ENCODE measurements around the gene DCPS.

The DCPS gene

GRCh38 chr11:126339073-126339862, 35.4 kb downstream of the DCPS start:
- H4K20me1 ChIP-seq (ENCODE audit: insufficient read depth, low read length), result no peaks in the 10 kb centered on the region
- peaks cover 56% of the 10 kb centered on the region; the same call in 1 of the 2 replicates for H3K36me3 ChIP-seq (ENCODE audit: insufficient read depth, low read length)
- no peak for TF ChIP-seq CTCF (IDR thresholded peaks at IDR 0.05; ENCODE audit: low read length)
- no peak for TF ChIP-seq EZH2 (IDR thresholded peaks at IDR 0.05; ENCODE audit: borderline replicate concordance, low read length)
- no peak overlapping the region for H3K4me3 ChIP-seq (ENCODE audit: low read depth, low read length, poor library complexity, severe bottlenecking)
- no peaks in the 10 kb centered on the region for H3K27me3 ChIP-seq (ENCODE audit: insufficient read depth, low read length)
- no peaks in the 10 kb centered on the region for H3K4me1 ChIP-seq (ENCODE audit: insufficient read depth, low read length, severe bottlenecking)
- no peak overlapping the region for H3K4me2 ChIP-seq (ENCODE audit: low read length)
- no peak overlapping the region for H3K27ac ChIP-seq (ENCODE audit: low read depth, low read length, poor library complexity, severe bottlenecking)
- no peaks in the 10 kb centered on the region for H3K79me2 ChIP-seq (ENCODE audit: insufficient read depth, low read length)
- H3K9me3 ChIP-seq (ENCODE audit: low read length), result no peaks in the 10 kb centered on the region
- no peaks in the 10 kb centered on the region for H3K9me2 ChIP-seq (ENCODE audit: low read depth, low read length)
- no peak overlapping the region for H2AFZ ChIP-seq (ENCODE audit: low read length)
- no peaks in the 10 kb centered on the region for H3F3A ChIP-seq (ENCODE audit: insufficient read depth, low read length)
- no peak overlapping the region for H3K9ac ChIP-seq (ENCODE audit: low read length)

GRCh38 chr11:126339863-126340434, 36.1 kb downstream of the DCPS start:
- Histone ChIP-seq H3F3A (ENCODE audit: insufficient read depth, low read length) (no peaks in the 10 kb centered on the region), H3K27me3 (ENCODE audit: insufficient read depth, low read length) (no peaks in the 10 kb centered on the region), H3K4me3 (ENCODE audit: low read depth, low read length, poor library complexity, severe bottlenecking) (no peak overlapping the region), H3K4me2 (ENCODE audit: low read length) (no peak overlapping the region), H3K9ac (ENCODE audit: low read length) (no peak overlapping the region), H3K9me2 (ENCODE audit: low read depth, low read length) (no peaks in the 10 kb centered on the region), H2AFZ (ENCODE audit: low read length) (no peak overlapping the region), H4K20me1 (ENCODE audit: insufficient read depth, low read length) (no peaks in the 10 kb centered on the region), H3K79me2 (ENCODE audit: insufficient read depth, low read length) (no peaks in the 10 kb centered on the region), H3K4me1 (ENCODE audit: insufficient read depth, low read length, severe bottlenecking) (no peaks in the 10 kb centered on the region), H3K36me3 (ENCODE audit: insufficient read depth, low read length) (peaks cover 55% of the 10 kb centered on the region; the same call in 1 of the 2 replicates), H3K27ac (ENCODE audit: low read depth, low read length, poor library complexity, severe bottlenecking) (no peak overlapping the region), H3K9me3 (ENCODE audit: low read length) (no peaks in the 10 kb centered on the region)
- TF ChIP-seq EZH2 (IDR thresholded peaks at IDR 0.05; ENCODE audit: borderline replicate concordance, low read length), result no peak
- no peak for TF ChIP-seq CTCF (IDR thresholded peaks at IDR 0.05; ENCODE audit: low read length)

DNA sequence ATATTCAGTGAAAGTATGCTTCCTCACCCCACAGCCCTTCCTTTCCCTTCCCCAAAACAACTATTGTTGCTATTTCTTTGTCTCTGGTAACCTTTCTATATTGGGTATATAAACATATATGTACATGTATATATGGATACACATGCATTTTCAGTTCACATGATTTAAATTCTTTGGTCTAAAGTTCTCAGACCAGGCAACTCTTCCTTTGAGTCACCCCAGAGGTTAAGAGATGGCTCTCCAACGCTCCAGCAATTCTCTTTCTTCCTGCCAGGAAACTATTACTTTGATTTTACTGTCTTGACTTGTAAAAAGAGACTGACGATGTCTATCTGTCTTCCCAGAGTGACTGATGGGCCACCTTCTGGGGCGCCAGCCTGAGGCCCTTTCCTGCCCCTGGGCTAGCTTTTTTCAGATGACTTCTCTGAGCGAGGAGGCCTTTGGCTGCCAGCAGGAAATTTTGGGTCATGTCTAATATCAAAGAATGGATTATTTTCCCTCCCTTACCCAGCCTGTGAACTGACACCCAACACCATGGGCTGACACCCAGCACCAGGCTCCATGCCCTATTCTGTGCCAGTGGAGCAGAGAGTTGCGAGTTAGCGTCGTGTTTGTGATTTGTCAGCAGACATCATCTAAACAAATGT, 37.2 kb downstream of the DCPS start:
- Histone ChIP-seq H3K9ac (ENCODE audit: low read length) (no peak overlapping the region), H3F3A (ENCODE audit: insufficient read depth, low read length) (no peaks in the 10 kb centered on the region), H3K79me2 (ENCODE audit: insufficient read depth, low read length) (no peaks in the 10 kb centered on the region), H3K9me2 (ENCODE audit: low read depth, low read length) (no peaks in the 10 kb centered on the region), H3K27me3 (ENCODE audit: insufficient read depth, low read length) (no peaks in the 10 kb centered on the region), H3K36me3 (ENCODE audit: insufficient read depth, low read length) (peaks cover 51% of the 10 kb centered on the region; the same call in 1 of the 2 replicates), H3K4me1 (ENCODE audit: insufficient read depth, low read length, severe bottlenecking) (no peaks in the 10 kb centered on the region), H3K4me3 (ENCODE audit: low read depth, low read length, poor library complexity, severe bottlenecking) (no peak overlapping the region), H4K20me1 (ENCODE audit: insufficient read depth, low read length) (no peaks in the 10 kb centered on the region), H3K9me3 (ENCODE audit: low read length) (no peaks in the 10 kb centered on the region), H3K27ac (ENCODE audit: low read depth, low read length, poor library complexity, severe bottlenecking) (no peak overlapping the region), H3K4me2 (ENCODE audit: low read length) (no peak overlapping the region), H2AFZ (ENCODE audit: low read length) (no peak overlapping the region)
- no peak for TF ChIP-seq CTCF (IDR thresholded peaks at IDR 0.05; ENCODE audit: low read length)
- TF ChIP-seq EZH2 (IDR thresholded peaks at IDR 0.05; ENCODE audit: borderline replicate concordance, low read length), result no peak

Data from OCI-LY1 (cell line).